GM12878 (cell line): ENCODE data around the gene STEAP2. TPM values are rescaled to one million over a fixed set of nuclear protein-coding genes. Genes with fewer than 3 reads are reported as not detected.

Source experiments
- ATAC-seq: fragments of 200-7000 bp; cut with Tn5 transposase; 3 replicates; pipeline ENCODE4 v1.9.1; 2020; ENCODE audit warnings: mild to moderate bottlenecking, moderate library complexity
- BruUV-seq: library from RNA; stranded (reverse); fragments of 400-500 nt; replicated peaks from 2 replicates; lab custom pipeline; 2021; lab: Mats Ljungman, UMichigan
- CTCF ChIA-PET: fragments of 300-600 bp; sonication (Branson Sonifier 250); formaldehyde crosslinking; extraction: SDS; loops from one replicate; lab custom pipeline; 2021; ENCODE audit warnings: inconsistent platforms; lab: Yijun Ruan, JAX
- POLR2A ChIA-PET: fragments of 350-600 bp; formaldehyde crosslinking; extraction: SDS; loops from one replicate; lab custom pipeline; 2021; ENCODE audit warnings: inconsistent platforms; lab: Charles Lee
- RAD21 ChIA-PET: fragments of 300-600 bp; sonication (Branson Sonifier 250); formaldehyde crosslinking; loops from one replicate; lab custom pipeline; 2023; ENCODE audit warnings: antibody characterized with exemption; ENCODE audit not compliant: unreplicated experiment; lab: Charles Lee
- SMC1A ChIA-PET: fragments of 300-600 bp; sonication (Branson Sonifier 250); formaldehyde crosslinking; loops from one replicate; lab custom pipeline; 2023; ENCODE audit not compliant: unreplicated experiment, uncharacterized antibody; lab: Charles Lee
- DNase-seq: peaks from one replicate; pipeline ENCODE4 v3.0.0-alpha.2; 2011; ENCODE audit warnings: low read depth, low spot score
- FAIRE-seq: peaks from 3 replicates; lab custom pipeline; 2011; peaks lifted over from hg19 to GRCh38; lab: Jason Lieb, UNC
- H2AFZ ChIP-seq: 2 replicates; pipeline ENCODE4 v1.6.0; 2011; ENCODE audit warnings: low read depth, low read length, control low read depth; ENCODE audit not compliant: control insufficient read depth
- H3K27ac ChIP-seq: 2 replicates; pipeline ENCODE4 v1.5.1; 2011; ENCODE audit warnings: control low read depth; ENCODE audit not compliant: control insufficient read depth, insufficient read depth
- H3K27me3 ChIP-seq, 2 experiments: replicated peaks in 1 of 2; 2 replicates each; pipeline versions ENCODE4 v1.6.0 to v1.6.1; 2011; ENCODE audit warnings: low read length in 1 of 2; ENCODE audit not compliant: control insufficient read depth in 2 of 2, insufficient read depth in 2 of 2
- H3K36me3 ChIP-seq, 2 experiments: 2 replicates each; pipeline ENCODE4 v1.5.1; 2011; ENCODE audit warnings: low read length in 1 of 2; ENCODE audit not compliant: control insufficient read depth in 2 of 2, insufficient read depth in 2 of 2
- H3K4me1 ChIP-seq: 2 replicates; pipeline ENCODE4 v1.6.1; 2011; ENCODE audit warnings: mild to moderate bottlenecking, low read length, moderate library complexity, mixed read lengths; ENCODE audit not compliant: control insufficient read depth, insufficient read depth
- H3K4me2 ChIP-seq: 2 replicates; pipeline ENCODE4 v1.6.0; 2011; ENCODE audit warnings: control low read depth; ENCODE audit not compliant: control insufficient read depth, insufficient read depth
- H3K4me3 ChIP-seq: fragments of 200-600 bp; sonication (generic); 2 replicates; pipeline ENCODE4 v1.5.1; 2016
- H3K79me2 ChIP-seq: 2 replicates; pipeline ENCODE4 v1.6.0; 2011; ENCODE audit warnings: low read length; ENCODE audit not compliant: control insufficient read depth, insufficient read depth
- H3K9ac ChIP-seq: 2 replicates; pipeline ENCODE4 v1.8.0; 2011; ENCODE audit warnings: low read length, control low read depth, mixed read lengths; ENCODE audit not compliant: control insufficient read depth, insufficient read depth
- H3K9me3 ChIP-seq: replicated peaks from 3 replicates; pipeline ENCODE4 v1.5.1; 2011; ENCODE audit warnings: mild to moderate bottlenecking, low read length; ENCODE audit not compliant: control insufficient read depth, insufficient read depth
- H4K20me1 ChIP-seq: 2 replicates; pipeline ENCODE4 v1.6.0; 2011; ENCODE audit not compliant: control insufficient read depth, insufficient read depth
- CUX1 ChIP-seq: IDR thresholded peaks from 2 replicates; pipeline ENCODE4 v1.6.1; 2012; ENCODE audit warnings: improper control_type of control experiment, low read depth, low read length; ENCODE audit not compliant: insufficient replicate concordance
- EED ChIP-seq: sonication (generic); IDR thresholded peaks from 2 replicates; pipeline ENCODE4 v1.6.1; 2016; ENCODE audit warnings: antibody characterized with exemption, low read depth
- HDGF ChIP-seq: fragments of 450-650 bp; IDR thresholded peaks from 2 replicates; pipeline ENCODE4 v1.6.1; 2016; ENCODE audit warnings: antibody characterized with exemption
- POLR2AphosphoS2 ChIP-seq: IDR thresholded peaks from 2 replicates; pipeline ENCODE4 v1.6.1; 2011; ENCODE audit warnings: low read depth, mild to moderate bottlenecking, low read length, improper control_type of control experiment, moderate library complexity
- RCOR1 ChIP-seq: conservative IDR thresholded peaks from 2 replicates; pipeline ENCODE4 v1.6.1; 2012; ENCODE audit warnings: low read depth, low read length, improper control_type of control experiment
- RELA ChIP-seq: fragments of 450-650 bp; IDR thresholded peaks from 2 replicates; pipeline ENCODE4 v1.8.0; 2014; ENCODE audit warnings: borderline replicate concordance; ENCODE audit not compliant: partially characterized antibody
- RUNX3 ChIP-seq: IDR thresholded peaks from 2 replicates; pipeline ENCODE4 v1.6.1; 2012; ENCODE audit warnings: low read length, inconsistent platforms
- SP1 ChIP-seq: IDR thresholded peaks from one replicate; pipeline ENCODE4 v1.6.1; 2011; ENCODE audit warnings: low read depth, low read length
- WGBS: methylation state at CpG from one replicate; pipeline ENCODE4 v1.1.6; 2016; ENCODE audit warnings: low lambda C conversion rate; ENCODE audit not compliant: insufficient replicate concordance, insufficient coverage; ENCODE audit errors: missing lambda C conversion rate; 5-methylcytosine and 5-hydroxymethylcytosine counted together
- in situ Hi-C: fragments of 300-500 bp; cut with MboI; formaldehyde crosslinking; loops from 9 replicates; pipeline ENCODE4 v1.14.3; 2018; ENCODE audit warnings: mixed read lengths
- intact Hi-C: fragments of 100-400 bp; cut with micrococcal nuclease; formaldehyde crosslinking; loops from one replicate; pipeline ENCODE4 v1.14.2; 2022; ENCODE audit not compliant: unreplicated experiment
- polyA plus RNA-seq, 11 experiments: library from polyadenylated mRNA; depleted of rRNA in 4 of 11; unstranded in 6 of 11; stranded (reverse) in 5 of 11; fragments of >200 nt; fragmentation: Nextera tagmentation in 4 of 11; fragmentation: Illumina TruSeq in 1 of 11; extraction: Ambion mirVana in 4 of 11; extraction: Trizol in 1 of 11; gene quantifications; 1 replicate in 1 of 11; 2 replicates in 10 of 11; pipeline versions ENCODE4 v1.2.1 to v1.2.3, GENCODE V29; 2011 to 2016; ENCODE audit warnings: inconsistent platforms in 2 of 11, missing spikeins in 2 of 11, low read depth in 1 of 11
- total RNA-seq, 4 experiments: library from RNA; depleted of rRNA in 3 of 4; stranded (reverse); fragments of >200 nt in 3 of 4; fragmentation: Illumina TruSeq in 1 of 4; extraction: Trizol in 1 of 4; gene quantifications; 2 replicates each; pipeline versions ENCODE4 v1.2.1 to v1.2.3, GENCODE V29; 2013 to 2021

The STEAP2 gene
- total and polyA plus RNA-seq, 10 of the 15 experiments (the other 5 are each of a cell fraction or from before 2014, with no cell fraction given), result 0.64 to 17.6 (median 1.8) TPM

- 0% methylated on average over 2 of the region's 2 CpGs for WGBS
- Histone ChIP-seq H3K9ac (no peak overlapping the region), H3K27ac (no peak overlapping the region), H3K79me2 (no peaks in the 10 kb centered on the region), H3K4me1 (no peaks in the 10 kb centered on the region), H3K4me3 (no peak overlapping the region), H3K36me3 (no peaks in the 10 kb centered on the region), H3K27me3 (no peaks in the 10 kb centered on the region), H3K9me3 (peaks cover 1% of the 10 kb centered on the region; the same call in 1 of the 3 replicates), H3K4me2 (0 out of 2 replicates have a peak overlapping the region, but pooled peaks have one; percentile 17), H4K20me1 (no peaks in the 10 kb centered on the region), H2AFZ (no peak overlapping the region)
- no TSS peak for BruUV-seq
- intact Hi-C loops, result no loop called here
- FAIRE-seq (no peak), ATAC-seq (peak; percentile 95), DNase-seq (no peak)
- SMC1A ChIA-PET, result interaction anchor here (0.9 to 5.9 kb wide), 17 partner anchors 8 to 72 kb away, joined by 3 to 58 read pairs (median 5); partner anchors contain the start of genes STEAP1 and STEAP2
- TF ChIP-seq SP1, result no peak
- peak; percentile 18; the same call in 1 of the 2 replicates for TF ChIP-seq RUNX3
- in situ Hi-C loops, result no loop called here
- POLR2A ChIA-PET, result interaction anchor here (0.8 to 2.2 kb wide), 11 partner anchors 9 to 55 kb away, joined by 3 to 13 read pairs (median 6); partner anchors contain the start of gene STEAP2
- CTCF ChIA-PET, result interaction anchor here (0.9 to 2.3 kb wide), 11 partner anchors 11 to 72 kb away, joined by 3 to 15 read pairs (median 4); partner anchors contain the start of genes STEAP1 and STEAP2
- RAD21 ChIA-PET, result interaction anchor here (0.6 to 4.3 kb wide), 17 partner anchors 8 to 215 kb away, joined by 3 to 19 read pairs (median 5); partner anchors contain the start of genes CLDN12, GTPBP10, STEAP1 and STEAP2
Observed at GRCh38 chr7:90188281-90188680, 23.3 kb upstream of the STEAP2 start.

GRCh38 chr7:90190995-90191394 is 20.5 kb upstream of the STEAP2 start:
- ChIA-PET RAD21 (no interaction called here), CTCF (interaction anchor here (1.1 to 1.5 kb wide), 3 partner anchors 9 to 26 kb away, joined by 3 to 4 read pairs (median 3); no protein-coding TSS in a partner anchor), POLR2A (interaction anchor here (1.0 kb wide), 2 partner anchors 14 to 24 kb away, joined by 3 read pairs; no protein-coding TSS in a partner anchor), SMC1A (interaction anchor here (1.2 to 5.9 kb wide), 4 partner anchors 9 to 20 kb away, joined by 3 to 29 read pairs (median 6); partner anchors contain the start of gene STEAP2)
- intact Hi-C loops, result no loop called here
- no peak overlapping the region for H3K4me3 ChIP-seq
- no peaks in the 10 kb centered on the region for H3K79me2 ChIP-seq
- TF ChIP-seq RCOR1 (no peak), HDGF (no peak), POLR2AphosphoS2 (no peak), CUX1 (no peak), EED (no peak), RELA (no peak)
- H3K27ac ChIP-seq, result no peak overlapping the region
- H3K4me1 ChIP-seq, result no peaks in the 10 kb centered on the region
- no peaks in the 10 kb centered on the region for H3K27me3 ChIP-seq
- BruUV-seq, result no TSS peak
- DNase-seq (no peak), ATAC-seq (no peak), FAIRE-seq (no peak)
- no peaks in the 10 kb centered on the region for H3K36me3 ChIP-seq
- no peak overlapping the region for H3K4me2 ChIP-seq
- H2AFZ ChIP-seq, result no peak overlapping the region
- peaks cover 1% of the 10 kb centered on the region; the same call in 1 of the 3 replicates for H3K9me3 ChIP-seq
- no peak overlapping the region for H3K9ac ChIP-seq
- no peaks in the 10 kb centered on the region for H4K20me1 ChIP-seq
- in situ Hi-C loops, result no loop called here
